Activated T-helper 1 cell treated with anti-CD3 and anti-CD28 coated beads, Interleukin-2, amount 50 U/mL, for 16 hours (primary cell): ENCODE data around the gene URI1.
"Not testable (repeated sequence)": the region's sequence is repeated elsewhere in the genome, so short reads cannot be mapped to it uniquely, and the experiment has no call there.

Source experiments
- DNase-seq, 2 donors: peaks; one replicate each; pipeline ENCODE4 v3.0.0-alpha.2; 2020; ENCODE audit warnings: low read depth in 1 of 2, low spot score in 1 of 2

URI1 gene

GRCh38 chr19:30023330-30023729, 81.3 kb downstream of the URI1 start:
- DNase-seq = no peak

GRCh38 chr19:30024091-30024490, 82.1 kb downstream of the URI1 start:
- no peak for DNase-seq

- no peak for DNase-seq
Measured at GRCh38 chr19:30026933-30027332, 84.9 kb downstream of the URI1 start.

- DNase-seq = no peak
Measured at GRCh38 chr19:30028118-30028991, 86.3 kb downstream of the URI1 start.

GRCh38 chr19:30028992-30029343, 86.9 kb downstream of the URI1 start:
- DNase-seq = no peak

GRCh38 chr19:30029721-30030510, 87.9 kb downstream of the URI1 start:
- no peak for DNase-seq

- DNase-seq = no peak
Measured at GRCh38 chr19:30034321-30034720, 92.3 kb downstream of the URI1 start.

GRCh38 chr19:30036154-30037129, 94.4 kb downstream of the URI1 start:
- no peak for DNase-seq

GRCh38 chr19:30037835-30038234, 95.8 kb downstream of the URI1 start:
- no peak for DNase-seq

GRCh38 chr19:30041931-30042330, 99.9 kb downstream of the URI1 start:
- DNase-seq = not testable (repeated sequence)

- not testable (repeated sequence) for DNase-seq
Measured at GRCh38 chr19:30043008-30043407, 101.0 kb downstream of the URI1 start.

- no peak for DNase-seq
Measured at GRCh38 chr19:30044273-30045248, 102.5 kb downstream of the URI1 start.

- DNase-seq = no peak
Measured at GRCh38 chr19:30046522-30046921, 104.5 kb downstream of the URI1 start.

GRCh38 chr19:30047432-30047831, 105.4 kb downstream of the URI1 start:
- no peak for DNase-seq

GRCh38 chr19:30049226-30049625, 107.2 kb downstream of the URI1 start:
- DNase-seq = no peak

GRCh38 chr19:30049846-30050667, 108.0 kb downstream of the URI1 start:
- DNase-seq = no peak

- no peak for DNase-seq
Measured at GRCh38 chr19:30052122-30053075, 110.4 kb downstream of the URI1 start.

GRCh38 chr19:30053558-30053957, 111.5 kb downstream of the URI1 start:
- DNase-seq = no peak
